ENCODE results near the gene CHD1L. TPM values are rescaled to one million over a fixed set of nuclear protein-coding genes. Genes with fewer than 3 reads are reported as not detected.
A peak's percentile ranks its signal among the peaks of the same experiment; 100 is the strongest.
"Not testable (repeated sequence)": the region's sequence is repeated elsewhere in the genome, so short reads cannot be mapped to it uniquely, and the experiment has no call there.

The CHD1L gene
- total RNA-seq (2021) = 64.2 and 68.9 TPM in 2 replicates
- long read RNA-seq, transcript CHD1L-202 (23 exons, 2,967 nt) = major isoform, 435 of 693 reads
- long read RNA-seq, transcript CHD1L-209 (6 exons, 662 nt) = minor isoform, 5 of 693 reads
- long read RNA-seq, transcript CHD1L-203 (17 exons, 2,358 nt) = minor isoform, 20 of 693 reads
- long read RNA-seq, partial matches to known transcripts = 99 of 693 reads
- long read RNA-seq, other reads (novel, unspliced or antisense) = 129 of 693 reads

- Histone ChIP-seq H3K27ac (ENCODE audit: insufficient read length, low read depth, low read length) (no peak within 1 kb of the TSS), H3K18ac (ENCODE audit: insufficient read length, low read depth, low read length) (peak within 1 kb of the TSS; percentile 84), H3K9ac (ENCODE audit: extremely low read depth, insufficient read length, low read length) (peak within 1 kb of the TSS; percentile 62), H2BK12ac (ENCODE audit: insufficient read length, low read depth, low read length) (no peak within 1 kb of the TSS), H3K23ac (ENCODE audit: insufficient read length, low read depth, low read length) (peak within 1 kb of the TSS; percentile 55), H3K4me2 (ENCODE audit: insufficient read depth, insufficient read length, low read length) (peak within 1 kb of the TSS; percentile 90), H2AFZ (ENCODE audit: low read length) (no peak within 1 kb of the TSS), H2BK20ac (ENCODE audit: low read depth, low read length, poor library complexity, severe bottlenecking) (no peak within 1 kb of the TSS), H3T11ph (ENCODE audit: low read length) (no peak within 1 kb of the TSS), H4K20me1 (ENCODE audit: control insufficient read depth, insufficient read depth, insufficient read length) (peaks cover 3% of the 10 kb centered on the region), H4K5ac (ENCODE audit: insufficient read length, low read depth, low read length) (no peak within 1 kb of the TSS), H3K27me3 (ENCODE audit: insufficient read depth, low read length) (no peaks in the 10 kb centered on the region), H3K4ac (ENCODE audit: low read depth, low read length) (no peak within 1 kb of the TSS), H2BK120ac (ENCODE audit: low read depth, low read length, poor library complexity, severe bottlenecking) (no peak within 1 kb of the TSS), H3K56ac (ENCODE audit: insufficient read length, low read depth, low read length) (no peak within 1 kb of the TSS), H3K23me2 (ENCODE audit: insufficient read length, low read depth, low read length, poor library complexity, severe bottlenecking) (peaks cover 4% of the 10 kb centered on the region), H3K9me3 (ENCODE audit: control insufficient read depth, low read depth, low read length) (no peaks in the 10 kb centered on the region), H3K79me1 (ENCODE audit: insufficient read depth, low read depth, low read length, poor library complexity, severe bottlenecking) (peaks cover 4% of the 10 kb centered on the region), H4K8ac (replicated peaks; ENCODE audit: insufficient read length, low read depth, low read length) (no peak within 1 kb of the TSS), H2AK5ac (ENCODE audit: insufficient read length, low read length) (no peak within 1 kb of the TSS), H3K79me2 (ENCODE audit: insufficient read depth, low read length) (peaks cover 18% of the 10 kb centered on the region; the same call in 1 of the 2 replicates), H2BK5ac (ENCODE audit: insufficient read length, low read length) (no peak within 1 kb of the TSS), H2BK15ac (ENCODE audit: low read depth, low read length) (no peak within 1 kb of the TSS), H3K4me1 (ENCODE audit: insufficient read depth, low read length) (peaks cover 13% of the 10 kb centered on the region), H4K91ac (ENCODE audit: insufficient read length, low read depth, low read length) (no peak within 1 kb of the TSS), H3K14ac (ENCODE audit: insufficient read depth, low read length) (peak within 1 kb of the TSS; percentile 95)
- Mint-ChIP-seq H3K4me3 (peak within 1 kb of the TSS; percentile 90 to 91), H3K9me3 (no peaks in the 10 kb centered on the region), H3K4me1 (peaks cover 44 to 52% of the 10 kb centered on the region in 2 experiments), H3K27me3 (ENCODE audit: low read depth) (no peaks in the 10 kb centered on the region), H3K36me3 (ENCODE audit: insufficient read depth in 1 of 3, low read depth in 3 of 3) (peaks cover 0 to 4% (median 1%) of the 10 kb centered on the region in 3 experiments; a peak in 2 of 7 replicates), H3K27ac (peak within 1 kb of the TSS in 2 of 3 experiments; percentile 28 to 96; a peak in 5 of 7 replicates)
- DNase-seq = peak; percentile 95
- TF ChIP-seq CTCF (conservative IDR thresholded peaks at IDR 0.05) = peak; percentile 84
- no CpG with 5 or more reads among the region's 82 CpGs for WGBS (ENCODE audit: extremely low coverage, insufficient read length, low lambda C conversion rate)
Measured at GRCh38 chr1:147242449-147243227, at the start of gene CHD1L. Gene CHD1L (plus strand): TSS chr1:147242684. CDS start chr1:147242704, 20 bp downstream.

GRCh38 chr1:147197324-147197723 is 45.2 kb upstream of the CHD1L start:
- not testable (repeated sequence) for H3K4me1 ChIP-seq (ENCODE audit: insufficient read depth, low read length); H3T11ph ChIP-seq (ENCODE audit: low read length); H2AFZ ChIP-seq (ENCODE audit: low read length); H2BK120ac ChIP-seq (ENCODE audit: low read depth, low read length, poor library complexity, severe bottlenecking); H3K4me3 Mint-ChIP-seq; H3K9me3 ChIP-seq (ENCODE audit: control insufficient read depth, low read depth, low read length); H3K27me3 Mint-ChIP-seq (ENCODE audit: low read depth); H3K23ac ChIP-seq (ENCODE audit: insufficient read length, low read depth, low read length); H3K27me3 ChIP-seq (ENCODE audit: insufficient read depth, low read length); DNase-seq; H4K20me1 ChIP-seq (ENCODE audit: control insufficient read depth, insufficient read depth, insufficient read length); H3K79me2 ChIP-seq (ENCODE audit: insufficient read depth, low read length); H3K23me2 ChIP-seq (ENCODE audit: insufficient read length, low read depth, low read length, poor library complexity, severe bottlenecking); H3K14ac ChIP-seq (ENCODE audit: insufficient read depth, low read length); H3K9ac ChIP-seq (ENCODE audit: extremely low read depth, insufficient read length, low read length); H3K36me3 Mint-ChIP-seq (ENCODE audit: insufficient read depth in 1 of 3, low read depth in 3 of 3); H3K4me1 Mint-ChIP-seq; H2BK20ac ChIP-seq (ENCODE audit: low read depth, low read length, poor library complexity, severe bottlenecking); H3K79me1 ChIP-seq (ENCODE audit: insufficient read depth, low read depth, low read length, poor library complexity, severe bottlenecking); H2BK15ac ChIP-seq (ENCODE audit: low read depth, low read length); H3K18ac ChIP-seq (ENCODE audit: insufficient read length, low read depth, low read length); H3K56ac ChIP-seq (ENCODE audit: insufficient read length, low read depth, low read length); H3K27ac ChIP-seq (ENCODE audit: insufficient read length, low read depth, low read length); H3K27ac Mint-ChIP-seq; H3K4me2 ChIP-seq (ENCODE audit: insufficient read depth, insufficient read length, low read length); H2BK12ac ChIP-seq (ENCODE audit: insufficient read length, low read depth, low read length); H3K4ac ChIP-seq (ENCODE audit: low read depth, low read length); H4K5ac ChIP-seq (ENCODE audit: insufficient read length, low read depth, low read length); H4K91ac ChIP-seq (ENCODE audit: insufficient read length, low read depth, low read length); H2AK5ac ChIP-seq (ENCODE audit: insufficient read length, low read length); H2BK5ac ChIP-seq (ENCODE audit: insufficient read length, low read length); H4K8ac ChIP-seq (replicated peaks; ENCODE audit: insufficient read length, low read depth, low read length); H3K9me3 Mint-ChIP-seq
- no CpG with 5 or more reads among the region's 3 CpGs for WGBS (ENCODE audit: extremely low coverage, insufficient read length, low lambda C conversion rate)
